GM12801 (cell line): ENCODE measurements around the gene NEU4.

Source experiments
- CTCF ChIP-seq: IDR thresholded peaks from one replicate; pipeline ENCODE4 v1.5.1; 2011; ENCODE audit warnings: control low read depth; ENCODE audit not compliant: insufficient read length; ENCODE audit errors: extremely low read depth

NEU4 gene

GRCh38 chr2:241859436-241860183, 50.6 kb downstream of the NEU4 start:
- TF ChIP-seq CTCF: no peak

- TF ChIP-seq CTCF: no peak
Observed at GRCh38 chr2:241860184-241861078, 51.4 kb downstream of the NEU4 start.

GRCh38 chr2:241861264-241861663, 52.3 kb downstream of the NEU4 start:
- no peak for TF ChIP-seq CTCF

- TF ChIP-seq CTCF: no peak
Observed at GRCh38 chr2:241862093-241862492, 53.1 kb downstream of the NEU4 start.

GRCh38 chr2:241862775-241863535, 54.0 kb downstream of the NEU4 start:
- TF ChIP-seq CTCF: no peak

GRCh38 chr2:241863536-241863954, 54.6 kb downstream of the NEU4 start:
- TF ChIP-seq CTCF: no peak
